GM19324 (cell line): ENCODE measurements around the gene PDZD4.

Source experiments
- ATAC-seq: cut with Tn5 transposase; IDR thresholded peaks from one replicate; pipeline ENCODE4 v1.9.1; 2021; ENCODE audit warnings: mild to moderate bottlenecking, moderate library complexity; ENCODE audit not compliant: unreplicated experiment, low FRiP score

Gene PDZD4

GRCh38 chrX:153814591-153815315 is 15.6 kb downstream of the PDZD4 start:
- ATAC-seq = no peak

- no peak for ATAC-seq
These were observed 17.2 kb downstream of the PDZD4 start for GRCh38 chrX:153813161-153813560.

DNA sequence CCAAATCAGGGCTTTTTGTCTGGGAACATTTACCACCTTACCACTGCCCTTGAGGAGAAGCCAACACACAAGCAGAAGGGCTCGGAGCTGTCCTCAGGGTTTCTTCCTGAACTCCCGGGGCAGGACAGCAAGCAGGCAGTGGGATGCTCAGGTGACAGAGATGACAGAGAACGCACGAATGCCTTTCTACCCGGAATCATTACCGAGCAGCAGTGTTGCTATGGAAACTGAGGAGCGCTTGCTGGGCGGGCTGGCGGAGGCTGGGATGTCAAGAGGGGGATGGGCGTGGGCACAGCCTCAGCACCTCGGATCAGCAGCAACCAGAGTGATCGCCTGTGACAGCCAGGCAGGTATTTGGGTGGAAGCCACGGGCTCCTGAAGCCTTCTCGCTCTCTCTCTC is 18.1 kb downstream of the PDZD4 start:
- no peak for ATAC-seq

DNA sequence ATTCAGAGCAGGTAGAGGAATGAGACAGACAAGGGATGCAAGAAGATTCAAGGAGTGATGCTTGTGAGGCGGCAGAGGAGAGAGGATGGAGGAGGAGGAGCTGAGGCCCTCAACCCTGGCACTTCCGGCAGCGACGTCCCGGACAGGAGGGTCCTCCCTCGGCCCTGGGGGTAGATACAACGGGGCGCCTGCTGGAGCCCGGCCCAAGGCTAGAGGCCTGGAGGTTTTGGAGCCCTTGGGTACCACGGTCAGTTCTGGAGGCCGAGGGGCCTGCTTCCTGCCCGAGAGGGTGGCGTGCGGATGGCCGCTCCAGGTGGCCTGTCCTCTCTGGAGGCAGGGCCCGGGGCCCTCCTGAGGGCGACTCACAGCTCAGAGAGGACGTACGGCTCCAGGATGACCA is 22.4 kb downstream of the PDZD4 start:
- no peak for ATAC-seq

DNA sequence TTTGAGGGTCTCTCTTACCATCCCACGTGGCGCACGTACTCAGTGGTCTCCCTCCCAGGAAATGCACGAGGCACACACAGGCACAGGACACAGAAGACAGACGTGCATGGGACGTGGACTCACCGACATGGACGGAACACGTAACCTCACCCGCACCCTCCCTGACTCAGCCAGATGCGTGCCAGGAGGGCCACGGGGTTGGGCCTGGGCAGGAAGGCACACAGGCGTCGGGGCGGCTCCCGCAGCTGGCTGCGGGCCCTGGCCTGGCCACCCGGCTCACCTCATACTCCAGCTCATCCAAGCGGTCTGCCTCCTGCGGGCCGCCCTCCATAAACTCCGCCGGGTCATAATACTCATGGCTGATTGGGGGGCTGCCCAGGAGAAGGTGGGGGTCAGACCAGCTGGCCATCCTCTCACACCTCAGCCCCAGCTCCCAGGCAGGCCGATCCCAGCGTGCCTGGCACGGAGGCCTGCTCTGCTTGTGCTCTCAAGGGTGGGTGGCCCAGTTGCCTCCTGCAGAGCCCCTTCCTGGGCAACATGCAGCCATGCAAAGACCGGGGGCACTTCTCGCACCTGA is 23.3 kb downstream of the PDZD4 start:
- ATAC-seq = no peak

GRCh38 chrX:153805436-153805835 is 24.9 kb downstream of the PDZD4 start:
- ATAC-seq = no peak

- ATAC-seq = no peak
These were observed 25.7 kb downstream of the PDZD4 start for GRCh38 chrX:153804621-153805020.

DNA sequence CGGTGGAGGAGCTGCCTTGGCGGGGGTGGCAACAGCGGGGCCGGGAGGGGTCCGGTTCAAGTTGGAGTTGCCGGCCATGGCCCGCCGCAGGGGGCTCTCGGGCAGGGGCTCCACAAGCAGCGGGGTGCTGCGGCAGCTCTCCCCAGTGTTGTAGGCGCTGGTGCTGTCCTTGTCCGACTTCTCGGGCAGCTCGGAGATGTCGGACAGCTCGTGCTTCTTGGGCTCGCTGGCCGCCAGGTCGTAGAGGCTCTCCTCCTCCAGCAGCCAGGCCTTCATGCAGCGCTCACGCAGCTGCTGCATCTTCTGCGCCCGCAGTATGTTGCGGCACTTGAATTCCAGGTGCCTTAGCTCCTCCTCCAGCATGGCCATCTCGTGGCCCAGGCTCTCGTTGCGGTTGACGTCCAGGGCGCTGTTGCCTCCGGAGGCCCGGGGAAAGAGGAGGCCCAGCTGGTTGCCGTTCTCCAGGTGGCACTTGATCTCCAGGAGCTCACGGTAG is 26.2 kb downstream of the PDZD4 start:
- no peak for ATAC-seq

GRCh38 chrX:153803211-153804099 is 26.9 kb downstream of the PDZD4 start:
- ATAC-seq = no peak

GRCh38 chrX:153802513-153803045 is 27.8 kb downstream of the PDZD4 start:
- ATAC-seq = no peak

DNA sequence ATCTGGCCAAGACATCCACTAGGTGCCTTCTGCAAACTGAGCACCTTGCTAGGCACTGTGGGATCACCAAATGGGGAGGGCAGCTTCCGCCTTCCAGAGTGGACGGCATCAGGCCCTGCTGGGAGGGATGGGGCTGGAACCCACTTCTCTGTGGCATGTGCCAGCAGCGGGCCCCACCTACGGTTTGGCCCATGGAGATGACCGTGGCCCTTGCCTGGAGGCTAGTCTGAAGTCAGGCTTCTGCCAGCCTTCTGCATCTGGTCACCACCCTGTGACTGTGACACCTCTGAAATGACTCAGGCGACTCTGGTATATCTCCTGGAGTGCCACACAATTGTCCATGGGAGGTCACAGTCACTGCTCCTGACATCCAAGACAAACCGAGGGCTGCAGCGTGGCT is 28.7 kb downstream of the PDZD4 start:
- no peak for ATAC-seq

DNA sequence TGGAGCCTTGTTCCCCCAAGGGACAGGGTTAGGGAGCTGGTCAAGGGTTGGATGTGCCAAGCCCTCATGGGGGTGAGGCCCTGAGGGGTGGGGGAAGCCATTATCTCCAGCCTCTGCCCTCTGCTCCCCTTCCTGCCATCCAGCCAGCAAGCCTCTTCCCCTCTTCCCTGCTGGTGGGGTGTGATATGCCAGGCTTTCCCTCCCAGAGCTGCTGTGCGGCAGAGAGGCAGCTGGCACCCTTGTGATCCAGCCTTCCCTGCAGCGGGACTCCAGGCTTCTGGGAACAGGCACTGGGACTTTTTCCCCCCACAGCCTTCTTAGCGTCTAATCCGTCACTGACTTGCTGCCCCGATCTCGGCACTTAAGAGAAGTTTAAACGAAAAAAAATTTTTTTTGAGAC is 29.6 kb downstream of the PDZD4 start:
- ATAC-seq = no peak

DNA sequence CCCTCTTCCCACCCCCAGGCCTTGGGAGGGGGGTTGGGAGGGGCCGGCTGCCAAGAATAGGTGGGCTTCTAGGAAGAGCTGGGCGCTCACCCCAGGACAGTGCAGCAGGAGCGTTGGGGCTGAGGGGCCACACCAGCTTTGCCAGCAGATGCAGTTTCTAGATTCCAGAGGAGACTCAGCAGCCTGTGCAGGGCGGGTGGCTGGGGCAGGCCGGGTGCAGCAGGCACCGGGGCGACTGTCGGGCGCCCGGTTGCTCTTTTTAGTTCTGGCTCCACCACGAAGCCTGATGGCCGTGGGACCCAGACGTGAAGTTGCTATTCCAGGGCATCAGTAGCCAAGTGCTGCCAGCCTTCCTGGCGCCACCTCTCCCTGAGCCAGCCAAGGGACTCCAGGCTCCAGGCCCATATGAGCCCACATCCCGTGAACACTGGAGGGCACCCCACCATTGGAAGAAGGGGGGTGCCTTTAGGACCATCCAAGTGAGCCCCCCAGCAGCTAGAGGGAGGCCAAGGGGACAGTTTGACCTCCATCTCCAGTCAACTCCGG is 30.1 kb downstream of the PDZD4 start:
- ATAC-seq = no peak

GRCh38 chrX:153799326-153799725 is 31.0 kb downstream of the PDZD4 start:
- ATAC-seq = no peak

GRCh38 chrX:153797415-153798015 is 32.8 kb downstream of the PDZD4 start:
- no peak for ATAC-seq

GRCh38 chrX:153794897-153795816 is 35.2 kb downstream of the PDZD4 start:
- no peak for ATAC-seq

DNA sequence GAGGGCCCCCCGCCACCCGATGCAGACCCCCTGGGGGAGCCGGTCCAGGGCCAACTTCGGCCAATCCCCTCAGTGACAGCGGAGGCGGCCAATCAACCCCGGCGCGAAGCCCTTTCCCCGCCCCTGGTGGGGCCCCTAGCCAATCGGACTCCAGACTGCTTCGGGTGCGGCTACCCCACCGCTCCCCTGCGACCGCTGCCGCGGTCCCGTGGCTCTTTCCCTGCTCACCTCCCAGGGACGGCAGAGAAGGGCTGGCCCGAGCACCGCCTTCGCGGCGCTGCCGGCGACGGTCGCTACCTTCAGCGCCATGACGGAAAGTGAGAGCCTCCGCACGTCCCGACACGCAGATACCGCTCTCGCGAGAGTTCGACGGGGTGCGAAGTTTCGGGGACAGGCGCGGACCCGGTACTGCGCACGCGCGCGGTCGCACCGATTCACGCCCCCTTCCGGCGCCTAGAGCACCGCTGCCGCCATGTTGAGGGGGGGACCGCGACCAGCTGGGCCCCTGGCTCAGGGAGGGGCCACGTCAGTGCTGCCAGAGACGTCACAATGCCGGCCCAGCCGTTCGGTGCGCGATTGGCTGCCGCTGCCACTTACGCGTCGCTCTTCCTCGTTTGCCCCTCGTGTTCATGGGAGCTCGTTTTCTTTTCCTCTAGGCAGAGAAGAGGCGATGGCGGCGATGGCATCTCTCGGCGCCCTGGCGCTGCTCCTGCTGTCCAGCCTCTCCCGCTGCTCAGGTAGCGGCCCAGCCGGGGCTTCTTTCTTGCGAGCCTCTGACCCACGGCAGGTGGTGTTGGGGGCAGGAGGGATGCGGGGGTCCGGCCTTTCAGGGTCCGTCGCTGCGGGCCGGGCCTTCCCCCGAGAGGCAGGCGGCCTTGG is 36.1 kb downstream of the PDZD4 start, which contains the start of the genes IDH3G and SSR4:
Gene IDH3G, minus strand, starts transcription at position 358 of the 879 bp plus-strand sequence. Its CDS starts 49 bp downstream, at position 309.
Gene SSR4, plus strand, starts transcription at position 651 of the 879 bp plus-strand sequence. Its CDS starts 20 bp downstream, at position 671.
- ATAC-seq = peak; percentile 91

- ATAC-seq = no peak
These were observed 37.1 kb downstream of the PDZD4 start for GRCh38 chrX:153793291-153793690.
